ENCODE results near the gene PPFIA2.
A peak's percentile ranks its signal among the peaks of the same experiment; 100 is the strongest.

The PPFIA2 gene

DNA sequence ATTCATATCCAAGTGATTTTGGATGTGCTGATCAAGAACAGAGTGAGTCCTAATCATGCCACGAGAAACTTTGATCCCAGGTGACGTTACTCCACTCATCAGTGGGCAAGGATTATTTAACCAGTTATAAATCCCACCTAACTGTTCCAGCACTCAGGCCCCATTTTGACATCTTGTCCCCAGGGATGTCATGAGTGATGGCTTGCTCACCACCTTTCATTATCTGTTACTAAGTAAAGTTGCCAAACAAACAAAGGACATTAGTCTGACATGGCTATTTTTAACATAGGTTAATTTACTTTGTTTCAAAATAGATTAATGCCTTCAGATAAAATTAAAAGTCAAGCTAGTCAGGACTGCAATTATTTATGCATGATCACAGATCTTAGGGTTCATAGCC lies 425.3 kb downstream of the PPFIA2 start:
- no peak for DNase-seq

DNA sequence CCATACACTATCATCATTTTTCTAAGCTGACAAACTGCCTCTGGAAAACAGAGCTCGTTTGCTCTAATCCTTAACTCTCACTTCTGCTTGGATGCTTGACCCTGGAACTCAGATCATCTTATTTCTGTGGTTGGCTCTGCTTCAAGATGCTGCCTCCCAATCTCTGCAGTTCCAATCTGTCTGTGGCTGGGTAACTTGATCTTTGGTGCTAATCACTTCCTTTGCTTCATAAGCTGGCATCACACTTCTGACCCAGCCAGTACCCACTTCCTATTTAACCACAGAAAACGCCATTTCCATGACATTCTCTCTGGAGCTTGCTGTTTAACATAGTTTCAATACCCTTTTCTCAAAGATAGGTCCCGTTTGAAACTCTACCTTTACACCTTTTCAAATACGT lies 427.1 kb downstream of the PPFIA2 start:
- no peak for DNase-seq

DNA sequence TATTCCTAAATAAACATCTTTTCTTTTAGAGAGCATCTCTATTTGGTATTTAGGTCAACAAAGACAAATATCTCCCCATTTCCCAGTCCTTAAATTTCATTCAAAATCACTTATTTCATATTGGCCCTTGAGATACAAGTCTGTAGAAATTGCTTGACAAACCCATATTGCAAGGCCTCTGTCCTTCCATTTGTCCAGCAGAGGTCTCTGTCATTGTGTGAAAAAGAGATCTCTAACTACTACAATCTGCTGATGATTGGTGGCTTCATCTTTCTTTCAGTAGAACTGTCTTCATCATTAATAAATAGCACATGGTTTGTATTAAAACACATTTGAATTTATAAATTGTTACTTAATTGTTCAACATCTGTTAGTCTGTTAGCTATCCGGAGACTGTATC lies 428.7 kb downstream of the PPFIA2 start:
- no peak for DNase-seq

DNA sequence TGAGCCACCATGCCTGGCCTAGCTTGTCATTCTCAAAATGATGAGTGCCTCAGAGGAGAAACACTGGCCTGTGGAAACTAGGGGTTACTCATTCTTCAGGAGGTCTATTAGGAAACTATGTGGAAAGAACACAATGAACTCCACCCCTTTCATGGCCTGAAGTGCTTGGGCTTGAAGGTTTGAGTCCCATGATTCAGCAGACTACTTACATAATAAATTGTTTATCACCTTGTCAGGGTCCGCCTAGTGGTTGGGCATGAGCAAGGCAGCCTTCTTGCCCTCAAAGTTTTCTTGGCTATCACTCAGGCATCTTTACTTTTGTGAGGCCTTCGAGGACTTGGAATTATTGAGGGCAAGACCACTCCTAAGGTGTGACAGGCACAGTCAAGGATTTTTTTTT lies 430.1 kb downstream of the PPFIA2 start:
- no peak for DNase-seq

DNA sequence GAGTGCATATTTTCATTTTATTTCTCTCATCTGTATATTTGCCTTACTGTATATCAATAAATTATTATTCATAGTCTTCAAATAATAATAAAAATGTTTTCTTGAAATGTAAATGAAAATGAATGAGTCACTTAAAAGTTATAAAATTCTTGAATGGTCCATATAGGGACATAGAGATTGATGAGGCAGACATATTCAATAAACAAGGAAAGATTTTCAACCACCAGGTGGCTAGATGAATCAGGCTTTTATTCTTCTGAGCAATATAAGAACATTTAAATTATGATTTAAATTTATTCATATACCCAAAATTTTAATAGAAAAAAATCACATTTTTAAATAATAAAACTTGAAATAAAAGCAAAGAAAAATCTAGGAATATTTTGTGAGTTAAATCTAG lies 431.7 kb downstream of the PPFIA2 start:
- no peak for DNase-seq

DNA sequence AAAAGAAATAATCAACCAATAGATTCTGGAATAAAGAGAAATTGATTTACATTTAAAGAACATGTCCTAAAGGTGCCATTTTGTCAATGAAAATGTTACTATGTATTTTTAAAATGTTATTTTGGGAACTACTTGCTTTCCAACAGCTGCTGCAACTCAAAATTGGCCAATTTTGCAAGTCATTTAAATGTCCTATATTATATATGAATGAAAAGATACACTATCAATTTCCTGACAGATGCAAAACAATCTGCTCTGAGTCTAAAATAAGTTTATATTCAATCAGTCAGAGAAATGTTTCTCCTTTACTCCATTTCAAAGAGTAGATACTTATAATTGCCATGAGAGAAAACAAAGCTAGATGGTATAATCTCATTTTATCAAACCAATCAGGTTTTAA lies 434.1 kb downstream of the PPFIA2 start:
- DNase-seq, result no peak

DNA sequence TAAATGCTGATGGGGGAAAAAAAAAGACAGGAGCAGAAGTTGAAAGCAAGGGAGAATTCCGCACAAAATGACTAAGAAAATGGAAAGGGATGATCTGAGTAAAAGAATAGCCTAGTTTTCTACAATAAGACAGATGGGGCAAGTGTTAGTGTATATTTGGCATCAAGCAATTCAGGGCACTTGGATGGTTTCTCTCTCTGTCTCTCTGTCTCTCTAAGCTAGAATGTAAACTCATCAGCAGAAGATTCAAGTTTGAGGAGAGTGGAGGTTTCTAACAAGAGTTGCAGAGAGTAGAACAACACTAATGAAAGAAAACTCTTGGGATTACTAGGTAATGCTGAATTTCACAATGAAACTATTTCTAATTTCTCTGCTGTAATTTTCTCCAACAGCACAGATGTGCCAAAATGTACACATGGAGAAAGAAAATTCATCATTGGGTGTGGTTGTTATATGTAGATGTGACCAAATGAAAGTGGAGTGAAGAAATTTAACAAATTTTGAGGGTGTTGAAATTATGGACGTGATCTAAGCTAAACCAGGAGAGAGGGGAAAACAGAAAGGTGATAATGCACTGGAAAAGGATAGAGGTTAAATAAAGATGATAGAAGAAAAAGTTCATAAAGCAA lies 444.1 kb downstream of the PPFIA2 start:
- DNase-seq, result no peak

DNA sequence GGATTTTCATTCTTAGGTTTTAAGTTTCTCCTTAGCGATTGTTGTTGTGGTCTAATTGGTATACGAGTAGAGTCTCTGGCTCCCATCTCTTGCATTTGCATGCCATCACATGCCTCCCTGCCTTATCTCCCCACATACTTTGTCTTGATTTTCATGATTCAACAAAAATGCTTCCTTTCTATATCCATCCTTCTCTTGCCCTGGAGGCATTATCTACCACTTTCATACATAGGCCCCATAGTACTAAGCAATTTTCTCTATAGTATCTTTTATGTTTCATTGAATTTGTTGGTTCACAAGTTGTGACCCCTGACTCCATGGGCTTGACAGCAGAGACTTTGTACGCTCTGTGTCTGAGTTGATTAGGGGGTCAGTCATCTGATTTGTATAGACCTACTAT lies 455.2 kb downstream of the PPFIA2 start:
- no peak for DNase-seq

DNA sequence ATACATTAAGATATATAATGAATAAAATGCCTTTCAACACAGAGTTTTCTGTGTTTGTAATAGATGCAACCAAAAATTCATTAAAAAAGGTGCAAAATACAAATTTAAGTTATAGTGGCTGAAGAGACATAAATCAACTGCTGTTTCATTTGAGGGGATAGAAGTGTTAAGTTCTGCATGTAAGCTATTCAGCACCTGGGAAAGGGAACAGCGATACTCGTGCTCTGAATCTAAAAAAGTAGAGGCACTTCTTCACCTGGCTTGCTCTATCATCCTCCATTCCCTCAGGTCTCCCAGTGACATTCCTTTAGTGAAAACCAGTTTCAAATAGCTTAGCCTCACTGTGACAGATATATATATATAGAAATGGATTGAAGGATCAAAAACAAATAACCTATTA lies 458.7 kb downstream of the PPFIA2 start:
- DNase-seq, result no peak

DNA sequence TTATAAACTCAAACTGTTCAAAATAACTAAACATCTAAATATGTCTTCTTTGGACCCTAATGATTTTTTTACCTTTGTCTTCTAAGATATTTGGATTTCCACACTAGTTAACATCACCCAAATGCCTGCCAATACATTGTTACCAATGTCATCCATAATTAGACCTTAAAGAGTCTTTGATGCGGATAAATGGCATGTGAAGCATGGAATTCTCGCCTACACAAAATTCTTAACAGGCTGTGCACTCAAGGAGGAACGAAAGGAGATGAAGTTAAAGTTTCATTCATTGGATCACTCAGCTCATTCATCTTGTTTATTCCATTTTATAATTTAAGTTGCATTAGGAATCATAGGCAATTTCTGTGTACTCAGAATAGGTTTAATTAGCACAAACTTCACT lies 461.5 kb downstream of the PPFIA2 start:
- DNase-seq, result no peak

DNA sequence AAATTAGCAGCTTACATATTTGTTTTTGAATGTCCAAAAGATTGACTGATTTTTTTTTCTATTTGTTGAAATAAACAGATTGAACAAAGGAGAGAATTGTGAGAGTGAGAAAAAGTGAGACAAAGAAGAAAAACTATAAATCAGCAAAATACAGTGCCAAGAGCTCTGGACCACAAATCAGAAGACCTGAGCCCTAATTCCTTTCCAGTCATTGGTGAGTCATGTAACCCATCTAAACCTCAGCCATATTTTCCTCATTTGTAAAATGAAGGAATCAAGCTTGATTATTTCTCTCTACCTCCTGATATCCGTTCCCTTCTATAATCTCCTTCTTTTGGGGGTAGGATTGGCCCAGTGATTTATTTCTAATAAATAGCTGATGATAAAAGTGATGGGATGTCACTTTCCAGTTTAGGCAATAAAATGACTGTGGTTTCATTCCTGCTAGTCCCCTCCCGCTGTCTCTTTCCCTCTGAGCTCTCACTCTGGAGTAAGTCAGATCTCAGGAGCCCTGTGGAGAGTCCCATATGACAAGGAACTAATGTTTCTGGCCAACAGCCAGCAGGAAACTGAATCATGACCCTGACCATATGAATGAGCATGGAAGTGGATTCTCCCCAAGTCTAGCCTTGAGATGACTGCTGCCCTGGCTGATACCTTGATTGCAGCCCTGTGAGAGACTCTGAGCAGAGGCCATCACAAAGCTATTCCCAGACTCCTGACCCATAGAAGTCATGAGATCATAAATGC lies 462.4 kb downstream of the PPFIA2 start:
- DNase-seq, result no peak

DNA sequence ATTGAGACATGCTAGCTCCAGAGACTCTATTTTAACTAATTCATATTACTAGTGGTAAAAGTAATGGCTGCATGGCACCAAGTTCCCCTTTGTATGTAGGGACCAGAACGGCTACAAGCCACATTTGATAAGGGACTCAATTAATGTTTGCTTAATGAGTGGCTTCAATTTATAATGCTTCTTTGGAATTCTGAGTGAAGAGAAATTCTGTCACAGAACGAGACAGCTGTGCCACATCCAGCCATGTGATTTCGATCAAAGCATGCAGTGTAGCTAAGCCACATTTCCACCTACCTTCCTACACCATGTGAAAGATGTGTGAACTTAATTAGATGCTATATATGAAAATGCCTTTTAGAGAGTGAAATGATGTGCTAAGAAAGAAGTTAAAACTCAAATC lies 463.9 kb downstream of the PPFIA2 start:
- no peak for DNase-seq

DNA sequence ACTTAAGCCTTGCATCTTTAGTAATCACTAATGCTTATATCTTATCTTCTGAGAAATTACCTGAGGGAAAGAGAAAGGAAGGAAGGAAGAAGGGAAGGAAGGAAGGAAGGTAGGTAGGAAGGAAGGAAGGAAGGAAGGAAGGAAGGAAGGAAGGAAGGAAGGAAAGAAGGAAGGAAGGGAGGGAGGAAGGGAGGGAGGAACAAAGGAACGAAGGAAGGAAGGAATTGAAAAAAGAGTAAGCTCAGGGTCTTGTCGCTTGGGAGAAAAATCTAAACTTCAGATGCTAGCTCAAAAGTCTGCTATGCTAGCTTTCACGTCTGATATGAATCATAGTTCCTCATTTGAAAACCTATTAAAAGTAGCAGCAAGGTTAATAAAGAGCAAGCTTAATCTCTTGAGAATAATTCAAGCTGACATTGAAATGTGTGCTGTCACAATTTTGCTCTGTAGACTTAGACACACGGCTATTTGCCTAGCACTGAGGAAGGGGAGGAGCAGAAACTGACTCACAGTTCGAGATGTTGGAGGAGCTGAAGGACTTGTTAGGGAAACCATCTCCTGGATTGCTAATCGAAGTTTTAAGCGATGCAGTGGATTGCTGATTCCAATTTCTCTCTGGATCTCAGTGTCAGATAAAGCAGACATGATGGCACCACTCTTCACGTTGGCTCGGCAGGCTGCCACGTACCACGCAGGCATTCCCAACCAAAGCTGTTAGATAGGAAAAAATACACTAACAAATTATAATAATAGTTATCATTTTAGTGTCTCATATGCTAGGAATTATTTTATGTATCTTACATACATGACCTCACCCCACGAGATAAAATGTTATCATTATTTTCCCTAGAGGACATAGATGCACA lies 464.6 kb downstream of the PPFIA2 start:
- no peak for DNase-seq

DNA sequence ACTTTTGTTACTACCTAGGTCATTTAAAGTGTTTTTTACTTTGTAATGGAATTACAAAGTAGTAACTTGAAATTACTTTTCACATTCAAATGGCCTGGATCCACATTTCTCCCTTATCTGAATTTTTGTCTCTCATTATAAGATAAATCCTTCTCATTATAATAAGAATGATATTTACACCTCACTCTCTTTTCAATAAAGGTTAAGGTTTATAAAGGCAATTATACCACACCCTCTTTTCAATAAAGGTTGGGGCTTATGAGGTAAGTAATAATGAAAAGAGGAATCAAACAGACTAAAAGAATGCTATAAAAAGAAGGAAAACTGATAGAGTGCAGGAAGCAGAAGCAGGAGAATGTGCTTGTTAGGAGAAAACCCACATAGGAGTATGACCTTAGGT lies 470.5 kb downstream of the PPFIA2 start:
- no peak for DNase-seq

DNA sequence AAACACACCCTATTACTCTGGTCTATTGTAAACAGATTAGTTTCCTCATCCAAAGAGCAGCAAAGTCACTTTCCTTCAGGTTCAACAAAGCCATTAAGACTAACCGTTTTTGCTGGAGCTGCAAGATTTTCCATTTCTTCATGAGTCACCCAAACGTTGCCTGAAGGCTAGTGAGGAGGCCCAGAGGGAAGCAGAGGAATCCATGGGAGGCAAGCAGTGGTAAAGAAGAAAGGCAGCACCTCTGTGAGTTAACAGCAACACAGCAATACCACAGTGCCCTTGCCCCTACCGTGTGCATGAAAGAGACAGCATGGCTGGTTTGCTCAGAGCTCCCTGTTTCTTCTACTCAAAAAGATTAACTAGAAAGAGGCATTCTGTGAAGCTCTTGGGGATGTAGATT lies 475.0 kb downstream of the PPFIA2 start:
- DNase-seq, result no peak

DNA sequence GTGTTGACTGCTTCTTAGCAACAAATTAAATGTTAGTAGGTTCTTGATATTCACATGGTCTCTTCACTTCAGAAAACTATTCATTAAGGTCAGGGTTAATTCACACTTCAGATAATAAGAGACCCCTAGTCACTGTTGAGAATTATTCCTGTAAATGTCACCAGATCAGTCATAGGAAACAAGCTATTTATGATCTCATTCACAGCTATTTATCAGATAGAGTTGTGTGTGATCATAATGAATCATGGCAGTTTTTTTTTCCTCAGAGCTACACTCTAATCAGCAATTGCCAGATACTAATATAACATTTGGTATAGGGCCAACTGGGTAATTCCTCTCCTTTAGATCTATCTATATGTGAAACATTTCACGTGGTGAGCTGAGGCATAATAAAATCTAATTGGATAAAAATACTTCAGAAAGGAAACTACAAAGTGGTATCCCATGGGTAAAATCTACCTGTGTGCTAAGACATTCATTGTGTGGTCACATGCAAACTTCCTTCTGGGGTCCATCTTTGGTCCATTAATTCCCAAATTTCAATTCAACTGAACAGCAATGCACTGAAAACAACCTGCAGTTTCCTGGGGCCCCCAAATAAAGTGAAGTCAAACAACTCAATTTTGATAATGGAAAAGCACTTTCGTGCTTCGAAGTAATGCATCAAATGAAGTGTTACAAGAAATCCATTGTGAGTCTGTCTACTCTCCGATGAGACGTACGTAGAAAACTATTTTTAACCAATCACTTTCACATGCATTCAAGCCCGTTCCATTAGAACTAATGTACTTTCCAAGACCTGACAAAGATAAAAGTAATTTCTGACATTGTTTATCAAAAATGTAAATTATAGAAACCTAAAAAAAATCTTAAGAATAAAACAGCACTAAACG lies 484.3 kb downstream of the PPFIA2 start:
- peak; percentile 16 for DNase-seq

DNA sequence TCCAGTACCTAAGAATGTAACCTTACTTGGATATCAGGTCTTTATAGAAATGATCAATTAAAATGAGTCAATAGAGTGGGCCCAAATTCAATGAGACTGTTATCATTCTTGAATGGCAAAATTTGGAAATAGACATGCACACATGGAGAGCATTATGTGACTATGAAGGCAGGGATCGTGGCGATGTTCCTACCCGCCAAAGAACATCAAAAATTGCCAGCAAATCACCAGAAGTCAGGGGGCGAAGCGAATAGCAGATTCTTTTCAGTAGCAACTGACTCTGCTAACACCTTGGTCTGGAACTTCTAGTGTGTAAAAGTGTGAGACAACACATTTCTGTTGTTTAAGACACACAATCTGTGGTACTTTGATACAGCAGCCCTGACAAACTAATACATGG lies 488.8 kb downstream of the PPFIA2 start:
- DNase-seq, result no peak

DNA sequence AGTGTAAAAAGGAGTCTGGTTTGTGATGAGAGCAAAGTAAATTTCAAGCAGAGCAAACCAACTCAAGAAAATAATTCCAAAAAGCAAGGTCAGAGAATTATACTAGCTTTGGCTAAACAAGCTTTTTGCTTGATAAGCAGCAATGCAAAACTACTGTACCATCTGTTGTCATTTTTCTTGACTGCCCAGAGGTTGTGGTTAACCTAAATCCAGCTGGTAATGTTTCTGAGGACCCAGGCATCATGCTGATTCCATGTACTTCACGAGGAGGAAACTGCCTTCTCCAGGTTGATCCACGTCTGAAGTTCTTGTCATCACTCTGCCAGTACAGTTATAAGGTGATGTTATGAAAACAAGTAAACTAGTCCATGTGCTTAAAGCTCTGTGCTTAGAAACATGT lies 496.1 kb downstream of the PPFIA2 start:
- no peak for DNase-seq

DNA sequence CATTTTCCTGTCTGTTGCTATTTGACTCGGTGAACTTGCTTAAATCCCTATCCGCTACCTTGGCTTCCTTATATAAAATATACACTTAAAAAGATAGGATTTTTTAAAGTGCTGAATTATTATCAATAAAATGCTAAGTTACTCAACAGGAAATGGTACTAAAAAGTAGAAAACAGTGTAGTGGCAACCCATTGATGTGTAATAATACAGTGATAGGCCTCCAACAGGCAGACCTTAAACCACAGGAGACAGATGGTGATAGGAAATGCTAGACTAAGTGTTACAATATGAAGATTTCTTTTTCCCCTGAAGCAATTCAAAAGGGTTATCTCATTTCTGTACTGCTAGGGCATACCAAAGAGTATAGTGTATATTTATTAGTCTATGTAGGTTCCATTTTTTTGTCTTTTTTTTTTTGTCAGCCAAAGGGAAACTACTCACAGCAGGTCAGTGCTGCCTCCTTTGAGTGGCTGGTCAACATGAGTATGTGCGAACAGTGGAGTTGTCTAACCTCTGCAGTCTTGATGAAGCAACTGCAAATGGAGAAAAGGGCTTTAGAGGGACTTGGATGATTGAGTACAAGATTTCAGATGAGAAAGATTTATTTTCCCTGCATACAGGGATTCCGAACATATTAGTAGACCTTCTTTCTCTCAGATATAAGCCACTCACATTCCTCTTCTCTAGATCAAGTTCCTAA lies 497.5 kb downstream of the PPFIA2 start:
- no peak for DNase-seq

DNA sequence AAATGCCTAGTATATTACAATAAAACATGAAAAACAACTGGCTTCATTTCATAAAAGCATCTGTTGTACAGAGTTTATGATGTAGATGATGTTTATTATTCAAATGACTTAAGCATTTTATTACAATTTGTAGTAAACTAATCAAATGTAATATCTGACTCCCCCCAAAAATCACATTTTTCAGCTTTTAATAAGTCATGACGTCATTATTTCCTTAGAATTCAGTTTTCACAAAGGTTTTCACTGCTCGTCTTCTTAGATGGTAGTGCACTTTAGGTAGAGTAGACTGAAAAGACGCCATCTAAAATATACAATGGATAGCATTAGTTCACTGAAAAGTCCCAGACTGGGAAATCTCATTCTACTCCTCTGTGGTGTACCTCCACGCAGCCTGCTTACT lies 499.8 kb downstream of the PPFIA2 start:
- no peak for DNase-seq

DNA sequence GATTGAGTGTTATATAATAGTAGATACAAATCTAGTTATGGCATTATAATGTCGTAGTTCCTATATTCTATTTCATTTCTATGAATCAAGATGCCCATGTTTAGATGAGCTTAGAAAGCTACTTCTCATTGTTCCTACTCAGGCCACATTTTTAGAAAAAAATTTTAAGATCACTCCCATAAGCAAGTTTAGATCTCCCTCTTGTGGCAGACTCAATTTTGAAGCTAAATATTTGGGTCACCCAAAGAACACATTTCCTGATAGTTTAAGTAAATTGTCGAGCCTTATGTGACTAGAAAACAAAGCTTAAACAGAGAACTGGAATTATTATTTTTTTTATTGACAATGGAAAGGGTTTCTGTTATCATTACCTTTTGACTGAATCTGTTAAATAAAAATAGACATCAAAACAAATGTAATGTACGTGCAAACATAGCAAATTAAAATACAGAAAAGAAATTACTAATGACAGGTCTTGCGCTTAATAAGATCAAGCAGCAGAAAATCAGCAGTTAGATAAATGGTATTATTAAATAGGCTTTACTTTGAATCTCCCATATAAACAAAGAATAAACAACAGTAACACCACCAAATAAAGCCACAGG lies 501.1 kb downstream of the PPFIA2 start:
- DNase-seq, result peak; percentile 24

DNA sequence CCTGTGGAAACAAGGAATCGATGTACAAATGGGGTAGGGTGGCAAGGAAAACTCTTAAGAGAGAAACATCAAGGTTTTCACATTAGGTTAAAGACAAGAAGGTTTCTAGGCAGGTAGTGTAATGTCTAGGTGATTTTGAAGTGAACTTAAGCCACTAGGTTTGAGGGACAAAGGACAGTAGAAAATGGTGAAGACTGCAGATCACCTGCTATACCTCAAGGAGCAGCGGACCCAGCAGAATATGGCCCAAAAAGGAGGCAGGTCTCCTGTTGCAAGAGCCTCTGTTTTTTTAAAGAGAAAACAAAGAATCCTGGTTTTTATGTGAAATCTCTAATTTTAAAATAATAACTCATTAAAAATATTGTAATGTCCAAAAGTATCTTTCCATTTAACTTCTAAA lies 503.2 kb downstream of the PPFIA2 start:
- no peak for DNase-seq

All from NCI-H1436 treated with DMSO at 0.1 percent for 48 hours (cell line).